VCaP (cell line): ENCODE results near the gene MRPL39.

ENCODE experiments used
- H3K27ac ChIP-seq: fragments of 450-650 bp; 2 replicates; pipeline ENCODE4 v1.5.1; 2017
- CTCF ChIP-seq: fragments of 450-650 bp; conservative IDR thresholded peaks from 2 replicates; pipeline ENCODE4 v1.5.1; 2017; ENCODE audit warnings: mild to moderate bottlenecking, moderate library complexity

Gene MRPL39

GRCh38 chr21:25566645-25567044 is 40.6 kb downstream of the MRPL39 start:
- no peak overlapping the region for H3K27ac ChIP-seq
- TF ChIP-seq CTCF, result no peak

GRCh38 chr21:25565272-25566211 is 41.7 kb downstream of the MRPL39 start:
- no peak for TF ChIP-seq CTCF
- H3K27ac ChIP-seq, result no peak overlapping the region

GRCh38 chr21:25564349-25564948 is 42.8 kb downstream of the MRPL39 start:
- H3K27ac ChIP-seq, result no peak overlapping the region
- TF ChIP-seq CTCF, result no peak

- TF ChIP-seq CTCF, result no peak
- no peak overlapping the region for H3K27ac ChIP-seq
Measured at GRCh38 chr21:25563361-25564116, 43.7 kb downstream of the MRPL39 start.

GRCh38 chr21:25562660-25563059 is 44.6 kb downstream of the MRPL39 start:
- TF ChIP-seq CTCF, result no peak
- H3K27ac ChIP-seq, result no peak overlapping the region

- peak; percentile 26 for TF ChIP-seq CTCF
- no peak overlapping the region for H3K27ac ChIP-seq
Measured at GRCh38 chr21:25561668-25562641, 45.3 kb downstream of the MRPL39 start.
